Heart left ventricle (tissue), 16 donors: Measurements from ENCODE around the gene DDX47. TPM values are rescaled to one million over a fixed set of nuclear protein-coding genes. Genes with fewer than 3 reads are reported as not detected.

Experiments used
- ATAC-seq, 4 donors: fragments of 200-7000 bp; cut with Tn5 transposase; one replicate each; pipeline ENCODE4 v1.9.1; 2020 to 2022; ENCODE audit warnings: moderate library complexity in 4 of 4, mild to moderate bottlenecking in 3 of 4, moderate number of reproducible peaks in 1 of 4
- DNase-seq, 5 donors: peaks; one replicate each; pipeline ENCODE4 v3.0.0-alpha.2; 2020
- H3K27ac ChIP-seq, 12 donors: fragments of 200-600 bp; sonication (generic) in 4 of 12; one replicate each; pipeline versions ENCODE4 v1.5.0 to v1.8.0; 2016 to 2022; ENCODE audit warnings: mild to moderate bottlenecking in 2 of 12
- H3K27me3 ChIP-seq, 9 donors: fragments of 200-600 bp; sonication (generic) in 2 of 9; one replicate each; pipeline versions ENCODE4 v1.5.1 to v1.8.0; 2016 to 2022; ENCODE audit warnings: mild to moderate bottlenecking in 3 of 9
- H3K36me3 ChIP-seq, 9 donors: fragments of 200-600 bp; sonication (generic) in 2 of 9; one replicate each; pipeline versions ENCODE4 v1.5.0 to v1.8.0; 2018 to 2022; ENCODE audit warnings: mild to moderate bottlenecking in 2 of 9
- H3K4me1 ChIP-seq, 12 donors: fragments of 200-600 bp; sonication (generic) in 4 of 12; one replicate each; pipeline versions ENCODE4 v1.5.0 to v1.8.0; 2016 to 2022; ENCODE audit warnings: mild to moderate bottlenecking in 3 of 12
- H3K4me3 ChIP-seq, 12 donors: fragments of 200-600 bp; sonication (generic) in 4 of 12; one replicate each; pipeline versions ENCODE4 v1.5.0 to v1.8.0; 2017 to 2022; ENCODE audit warnings: mild to moderate bottlenecking in 9 of 12, moderate library complexity in 4 of 12
- H3K9me3 ChIP-seq, 12 donors: fragments of 200-600 bp; sonication (generic) in 4 of 12; one replicate each; pipeline versions ENCODE4 v1.5.0 to v1.8.0; 2016 to 2022; ENCODE audit warnings: mild to moderate bottlenecking in 1 of 12
- CTCF ChIP-seq, 12 donors: fragments of 200-600 bp; sonication (generic) in 4 of 12; IDR thresholded peaks; one replicate each; pipeline versions ENCODE4 v1.5.0 to v1.8.0; 2018 to 2022; ENCODE audit warnings: antibody characterized with exemption in 12 of 12, mild to moderate bottlenecking in 5 of 12
- POLR2A ChIP-seq, 2 donors: fragments of 450-650 bp; IDR thresholded peaks; one replicate each; pipeline ENCODE4 v1.6.1; 2017; ENCODE audit warnings: antibody characterized with exemption in 2 of 2, mild to moderate bottlenecking in 2 of 2, moderate library complexity in 2 of 2
- WGBS, 4 donors: extraction: QIAGEN DNeasy Blood & Tissue Kit in 2 of 4; methylation state at CpG; one replicate each; pipeline versions ENCODE4 v1.1.5 to v1.1.7; 2013 to 2018; 5-methylcytosine and 5-hydroxymethylcytosine counted together
- intact Hi-C, 10 donors: fragments of 100-400 bp; cut with DNase I; formaldehyde crosslinking; loops; one replicate each; pipeline versions ENCODE4 v1.11.1 to v1.14.2; 2022
- polyA plus RNA-seq, 2 donors: library from polyadenylated mRNA; stranded (reverse); fragments of 200-250 nt; gene quantifications; one replicate each; pipeline ENCODE4 v1.2.3, GENCODE V29; 2013
- total RNA-seq, 9 donors: library from RNA; depleted of rRNA in 2 of 9; stranded (reverse); fragments of >200 nt in 2 of 9; fragmentation: NEBNext Ultra II Directional in 3 of 9; extraction: Animal tissue kit (Norgen Biotek cat#: 25700) in 3 of 9; gene quantifications; one replicate each; pipeline versions ENCODE4 v1.1.0 to v1.2.4, GENCODE V29; 2016 to 2023
- donor health status: ischemic (EF 13 %, LVEDD 7.1; RV severe dilation, severe dysfunction).
- donor health status: healthy with polysubstance abuse.
- donor health status: DM: no; HTN: yes; CAD: no.
- donor health status: DM: no; HTN: no; CAD: no.
- donor health status: ischemic (EF 25% LVEDD 6.9; RV normal size, moderate dysfunction).
- donor health status: ischemic (EF 25% LVEDD 5.7; RV mildly dilated, moderate dysfunction).
- donor health status: healthy.
- donor health status: DM: yes; HTN: yes; CAD: no.
- donor health status: ischemic (EF 35%, LVEDD 5.7; RV mildly dilated, moderate dysfunction).
- donor health status: nonischemic (EF 11% LVEDD 7.7; RV severe dilation, severe dysfunction).
- donor health status: DM: yes; HTN: yes; CAD: no.
- donor health status: PGD.
- donor health status: ischemic (EF 29% LVEDD 5.4; RV normal size, mild dysfunction).
- donor health status: nonischemic (EF 23%, LVEDD 6.1; RV moderate dilation, normal function).

The DDX47 gene
- total and polyA plus RNA-seq, 11 donors = 13.7 to 38.2 (median 27.1) TPM

GRCh38 chr12:12796171-12796570 is 17.0 kb upstream of the DDX47 start:
- ATAC-seq = no peak

GRCh38 chr12:12796928-12797793 is 16.0 kb upstream of the DDX47 start:
- DNase-seq = no peak

More at GRCh38 chr12:12796171-12796570, 17.0 kb upstream of the DDX47 start:
- intact Hi-C loops = no loop called here
- TF ChIP-seq CTCF (IDR thresholded peaks at IDR 0.05) = no peak
- no peak for TF ChIP-seq POLR2A (IDR thresholded peaks at IDR 0.05)
- Histone ChIP-seq H3K4me3 (no peak overlapping the region), H3K36me3 (no peaks in the 10 kb centered on the region), H3K9me3 (no peaks in the 10 kb centered on the region), H3K27me3 (no peaks in the 10 kb centered on the region), H3K4me1 (peaks cover 0 to 18% (median 11%) of the 10 kb centered on the region in 12 donors), H3K27ac (no peak overlapping the region)
- DNase-seq = no peak
- WGBS, 4 donors = 57 to 94% (median 73%) methylated on average over 3 of the region's 3 CpGs

GRCh38 chr12:12797794-12798152 is 15.4 kb upstream of the DDX47 start:
- H3K9me3 ChIP-seq = no peaks in the 10 kb centered on the region
- no peaks in the 10 kb centered on the region for H3K36me3 ChIP-seq
- TF ChIP-seq CTCF (IDR thresholded peaks at IDR 0.05) = no peak
- H3K4me1 ChIP-seq = peaks cover 0 to 3% (median under 1%) of the 10 kb centered on the region in 12 donors
- WGBS, 4 donors = 89 to 100% (median 91%) methylated on average over 3 of the region's 3 CpGs
- no peak overlapping the region for H3K4me3 ChIP-seq
- intact Hi-C loops = no loop called here
- H3K27ac ChIP-seq = no peak overlapping the region
- ATAC-seq = no peak
- no peaks in the 10 kb centered on the region for H3K27me3 ChIP-seq
- no peak for DNase-seq

More at GRCh38 chr12:12796928-12797793, 16.0 kb upstream of the DDX47 start:
- TF ChIP-seq POLR2A (IDR thresholded peaks at IDR 0.05) (no peak), CTCF (IDR thresholded peaks at IDR 0.05) (no peak)
- H3K36me3 ChIP-seq = no peaks in the 10 kb centered on the region
- ATAC-seq = no peak
- H3K27ac ChIP-seq = no peak overlapping the region
- H3K27me3 ChIP-seq = no peaks in the 10 kb centered on the region
- H3K9me3 ChIP-seq = no peaks in the 10 kb centered on the region
- 90 to 93% (median 93%) methylated on average over 9 of the region's 9 CpGs for WGBS, 4 donors
- intact Hi-C loops = no loop called here
- no peak overlapping the region for H3K4me3 ChIP-seq
- peaks cover 0 to 9% (median 5%) of the 10 kb centered on the region in 12 donors for H3K4me1 ChIP-seq

GRCh38 chr12:12798480-12798879 is 14.7 kb upstream of the DDX47 start:
- Histone ChIP-seq H3K36me3 (no peaks in the 10 kb centered on the region), H3K4me1 (peaks cover 0 to 8% (median 5%) of the 10 kb centered on the region in 12 donors), H3K4me3 (no peak overlapping the region), H3K9me3 (no peaks in the 10 kb centered on the region), H3K27me3 (no peaks in the 10 kb centered on the region), H3K27ac (no peak overlapping the region)
- no peak for ATAC-seq
- DNase-seq = no peak
- intact Hi-C loops = no loop called here
- 92 to 98% (median 93%) methylated on average over 1 of the region's 1 CpG for WGBS, 4 donors
- TF ChIP-seq POLR2A (IDR thresholded peaks at IDR 0.05) (no peak), CTCF (IDR thresholded peaks at IDR 0.05) (no peak)
